BE2C (cell line): ENCODE results near the gene TEX11.
"Not testable (repeated sequence)": the region's sequence is repeated elsewhere in the genome, so short reads cannot be mapped to it uniquely, and the experiment has no call there.

Experiments used
- DNase-seq: peaks from one replicate; pipeline ENCODE4 v3.0.0-alpha.2; 2020
- H3K27me3 ChIP-seq: fragments of 250-450 bp; sonication (Bioruptor Pico); 2 replicates; pipeline ENCODE4 v1.5.1; 2020; ENCODE audit warnings: mild to moderate bottlenecking
- H3K36me3 ChIP-seq: fragments of 250-450 bp; sonication (Bioruptor Pico); 2 replicates; pipeline ENCODE4 v1.5.1; 2020; ENCODE audit warnings: mild to moderate bottlenecking
- H3K4me1 ChIP-seq: fragments of 250-450 bp; sonication (Bioruptor Pico); 2 replicates; pipeline ENCODE4 v1.5.1; 2020
- H3K4me3 ChIP-seq: 2 replicates; pipeline ENCODE4 v1.5.1; 2011; ENCODE audit warnings: low read depth, low read length
- H3K9me3 ChIP-seq: fragments of 250-450 bp; sonication (Bioruptor Pico); 2 replicates; pipeline ENCODE4 v1.5.1; 2020
- CTCF ChIP-seq: IDR thresholded peaks from 2 replicates; pipeline ENCODE4 v1.5.1; 2012; ENCODE audit warnings: mild to moderate bottlenecking, low read depth, low read length

TEX11 gene

GRCh38 chrX:70834589-70834988, 73.9 kb downstream of the TEX11 start:
- Histone ChIP-seq H3K4me1 (no peaks in the 10 kb centered on the region), H3K36me3 (no peaks in the 10 kb centered on the region), H3K27me3 (no peaks in the 10 kb centered on the region), H3K9me3 (no peaks in the 10 kb centered on the region), H3K4me3 (no peak overlapping the region)
- no peak for TF ChIP-seq CTCF
- DNase-seq, result no peak

- no peak for TF ChIP-seq CTCF
- H3K9me3 ChIP-seq, result no peaks in the 10 kb centered on the region
- no peak overlapping the region for H3K4me3 ChIP-seq
- no peak for DNase-seq
- H3K4me1 ChIP-seq, result no peaks in the 10 kb centered on the region
- H3K27me3 ChIP-seq, result no peaks in the 10 kb centered on the region
- H3K36me3 ChIP-seq, result no peaks in the 10 kb centered on the region
Measured at GRCh38 chrX:70826715-70827114, 81.8 kb downstream of the TEX11 start.

DNA sequence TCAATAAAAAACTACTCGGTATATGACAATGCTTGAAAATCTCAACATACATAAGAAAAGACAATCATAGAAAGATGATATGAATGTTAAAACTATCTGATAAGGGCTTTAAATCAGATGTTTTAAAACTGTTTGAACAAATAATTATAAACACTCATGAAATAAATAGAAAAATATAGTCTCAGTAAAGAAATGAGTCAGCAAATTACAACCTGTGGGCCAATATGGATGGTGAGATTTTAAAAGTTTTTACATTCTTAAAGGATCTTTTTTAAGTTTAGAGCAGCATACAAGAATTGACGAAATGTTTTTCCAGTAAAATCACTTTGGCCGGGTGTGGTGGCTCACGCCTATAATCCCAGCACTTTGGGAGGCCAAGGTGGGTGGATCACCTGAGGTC, 83.1 kb downstream of the TEX11 start:
- no peaks in the 10 kb centered on the region for H3K9me3 ChIP-seq
- no peak overlapping the region for H3K4me3 ChIP-seq
- no peak for DNase-seq
- TF ChIP-seq CTCF, result no peak
- no peaks in the 10 kb centered on the region for H3K36me3 ChIP-seq
- no peaks in the 10 kb centered on the region for H3K27me3 ChIP-seq
- no peaks in the 10 kb centered on the region for H3K4me1 ChIP-seq

- Histone ChIP-seq H3K9me3 (no peaks in the 10 kb centered on the region), H3K4me3 (no peak overlapping the region), H3K27me3 (no peaks in the 10 kb centered on the region)
Measured at GRCh38 chrX:70808942-70809940, 99.3 kb downstream of the TEX11 start.

GRCh38 chrX:70806081-70806480, 102.4 kb downstream of the TEX11 start:
- no peaks in the 10 kb centered on the region for H3K27me3 ChIP-seq
- no peaks in the 10 kb centered on the region for H3K36me3 ChIP-seq
- H3K4me3 ChIP-seq, result no peak overlapping the region
- DNase-seq, result no peak
- no peaks in the 10 kb centered on the region for H3K9me3 ChIP-seq
- no peak for TF ChIP-seq CTCF
- no peaks in the 10 kb centered on the region for H3K4me1 ChIP-seq

More at GRCh38 chrX:70808942-70809940, 99.3 kb downstream of the TEX11 start:
- Histone ChIP-seq H3K4me1 (no peaks in the 10 kb centered on the region), H3K36me3 (no peaks in the 10 kb centered on the region)
- DNase-seq, result no peak
- no peak for TF ChIP-seq CTCF

DNA sequence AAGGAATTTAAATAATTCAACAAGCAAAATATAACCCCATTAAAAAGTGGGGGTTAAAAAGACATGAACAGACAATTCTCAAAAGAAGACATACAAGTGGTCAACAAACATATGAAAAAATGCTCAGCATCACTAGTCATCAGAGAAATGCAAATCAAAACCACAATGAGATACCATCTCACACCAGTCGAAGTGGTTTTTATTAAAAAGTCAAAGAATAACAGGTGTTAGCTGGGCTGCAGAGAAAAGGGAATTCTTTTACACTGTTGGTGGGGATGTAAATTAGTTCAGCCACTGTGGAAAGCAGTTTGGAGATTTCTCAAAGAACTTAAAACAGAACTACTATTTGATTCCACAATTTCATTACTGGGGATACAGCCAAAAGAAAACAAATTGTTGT, 111.8 kb downstream of the TEX11 start:
- H3K4me1 ChIP-seq, H3K9me3 ChIP-seq, H3K27me3 ChIP-seq, DNase-seq, H3K36me3 ChIP-seq, H3K4me3 ChIP-seq: not testable (repeated sequence)
